Measurements from ENCODE around the gene HSDL1. TPM values are rescaled to one million over a fixed set of nuclear protein-coding genes. Genes with fewer than 3 reads are reported as not detected.
A peak's percentile ranks its signal among the peaks of the same experiment; 100 is the strongest.

The HSDL1 gene
- polyA plus RNA-seq: 1 to 10 TPM; 6.3 to 9.7 TPM

- H3K4me3 ChIP-seq (ENCODE audit: low read depth in 1 of 2, low read length in 2 of 2): peak within 1 kb of the TSS; percentile 79 to 91
- H3K27ac ChIP-seq (ENCODE audit: low read depth in 2 of 2, low read length in 1 of 2): peak within 1 kb of the TSS; percentile 79 to 80
- WGBS, 2 donors: 0 to 1% methylated on average over 74 to 89 of the region's 89 CpGs
- H3K36me3 ChIP-seq (ENCODE audit: control insufficient read depth in 2 of 2, insufficient read depth in 2 of 2, low read length in 1 of 2): no peaks in the 10 kb centered on the region
- H3K27me3 ChIP-seq (ENCODE audit: control insufficient read depth in 1 of 2, insufficient read depth in 2 of 2, low read length in 2 of 2): no peaks in the 10 kb centered on the region
- H3K4me1 ChIP-seq (ENCODE audit: control insufficient read depth in 2 of 2, insufficient read depth in 2 of 2, low read length in 1 of 2): peaks cover 0 to 4% of the 10 kb centered on the region in 2 donors
- H3K9me3 ChIP-seq (ENCODE audit: control insufficient read depth in 2 of 2, insufficient read depth in 1 of 2, low read depth in 1 of 2, low read length in 1 of 2): no peaks in the 10 kb centered on the region
These were observed at the start of gene HSDL1, which contains the start of gene DNAAF1 for GRCh38 chr16:84144859-84145639. Gene HSDL1, minus strand, starts transcription at chr16:84145177. Its CDS starts 13,856 bp downstream, at chr16:84131321. Gene DNAAF1, plus strand, starts transcription at chr16:84145308. Its CDS starts 133 bp downstream, at chr16:84145441.

DNA sequence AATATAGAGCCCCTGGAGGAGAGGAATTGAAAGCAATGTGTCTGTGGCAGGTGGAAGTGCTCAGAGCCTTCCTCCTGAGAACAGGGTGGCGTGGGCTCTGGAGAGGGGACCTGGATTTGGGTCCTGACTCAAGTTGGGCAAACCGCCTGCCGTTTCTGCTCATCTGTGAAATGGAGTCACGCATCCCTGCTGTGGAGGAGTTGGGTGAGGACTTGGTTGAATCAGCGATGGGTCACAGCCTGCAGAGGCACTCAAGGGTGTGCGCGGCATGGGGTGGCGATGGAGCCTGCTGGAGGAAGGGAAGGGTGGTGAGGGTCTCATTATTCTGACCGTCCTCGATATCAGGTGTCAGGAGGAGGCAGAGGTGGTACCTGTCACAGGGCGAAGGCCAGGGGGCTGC is 49.0 kb upstream of the HSDL1 start:
- Histone ChIP-seq H3K9me3 (ENCODE audit: control insufficient read depth in 2 of 2, insufficient read depth in 1 of 2, low read depth in 1 of 2, low read length in 1 of 2) (peaks cover 0 to 2% of the 10 kb centered on the region in 2 donors), H3K27me3 (ENCODE audit: control insufficient read depth in 1 of 2, insufficient read depth in 2 of 2, low read length in 2 of 2) (no peaks in the 10 kb centered on the region), H3K4me1 (ENCODE audit: control insufficient read depth in 2 of 2, insufficient read depth in 2 of 2, low read length in 1 of 2) (peaks cover 7 to 29% of the 10 kb centered on the region in 2 donors), H3K4me3 (ENCODE audit: low read depth in 1 of 2, low read length in 2 of 2) (no peak overlapping the region), H3K36me3 (ENCODE audit: control insufficient read depth in 2 of 2, insufficient read depth in 2 of 2, low read length in 1 of 2) (peaks cover 0 to 14% of the 10 kb centered on the region in 2 donors), H3K27ac (ENCODE audit: low read depth in 2 of 2, low read length in 1 of 2) (no peak overlapping the region)
- 85 to 91% methylated on average over 11 of the region's 11 CpGs for WGBS, 2 donors

DNA sequence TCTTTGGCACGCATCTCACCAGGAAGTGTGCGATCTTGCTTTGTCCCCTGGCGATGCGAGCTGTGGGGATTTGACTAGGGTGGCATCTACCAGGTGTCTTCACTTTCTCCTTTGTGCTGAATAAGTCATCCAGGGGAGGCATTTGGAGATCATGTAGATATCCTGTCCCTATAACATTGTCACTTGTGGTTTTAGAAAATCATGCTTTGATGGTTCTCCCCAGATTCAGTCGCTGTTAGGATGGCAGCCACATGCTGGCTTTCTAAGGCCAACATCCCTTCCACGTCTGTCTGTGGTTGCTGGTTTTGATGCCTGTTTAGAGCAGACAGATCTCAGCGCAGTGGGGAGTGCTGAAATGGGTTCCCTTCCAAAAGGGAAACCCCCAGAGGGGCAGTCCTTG is 48.5 kb upstream of the HSDL1 start:
- Histone ChIP-seq H3K36me3 (ENCODE audit: control insufficient read depth in 2 of 2, insufficient read depth in 2 of 2, low read length in 1 of 2) (peaks cover 0 to 14% of the 10 kb centered on the region in 2 donors), H3K27ac (ENCODE audit: low read depth in 2 of 2, low read length in 1 of 2) (no peak overlapping the region), H3K4me3 (ENCODE audit: low read depth in 1 of 2, low read length in 2 of 2) (no peak overlapping the region), H3K9me3 (ENCODE audit: control insufficient read depth in 2 of 2, insufficient read depth in 1 of 2, low read depth in 1 of 2, low read length in 1 of 2) (peaks cover 0 to 2% of the 10 kb centered on the region in 2 donors), H3K27me3 (ENCODE audit: control insufficient read depth in 1 of 2, insufficient read depth in 2 of 2, low read length in 2 of 2) (no peaks in the 10 kb centered on the region), H3K4me1 (ENCODE audit: control insufficient read depth in 2 of 2, insufficient read depth in 2 of 2, low read length in 1 of 2) (peaks cover 7 to 24% of the 10 kb centered on the region in 2 donors)
- 79% methylated on average over 7 of the region's 7 CpGs for WGBS, 2 donors

DNA sequence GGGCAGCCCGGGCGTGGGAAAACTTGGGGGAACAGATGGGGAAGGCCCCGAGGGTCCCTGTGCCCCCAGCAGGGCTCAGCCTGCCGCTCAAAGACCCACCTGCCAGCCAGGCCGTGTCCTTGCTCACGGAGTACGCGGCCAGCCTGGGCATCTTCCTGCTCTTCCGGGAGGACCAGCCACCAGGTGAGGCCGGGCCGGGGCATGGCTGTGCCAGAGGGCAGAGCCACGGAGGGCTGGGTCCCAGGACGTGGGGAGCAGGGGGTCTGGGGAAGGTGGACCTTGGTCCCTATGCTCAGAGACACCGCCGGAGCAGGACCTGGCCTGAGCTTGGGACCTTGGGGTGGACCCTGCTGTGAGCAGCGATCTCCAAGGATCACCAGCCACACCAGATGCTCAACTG is 46.5 kb upstream of the HSDL1 start:
- peaks cover 0 to 2% of the 10 kb centered on the region in 2 donors for H3K9me3 ChIP-seq (ENCODE audit: control insufficient read depth in 2 of 2, insufficient read depth in 1 of 2, low read depth in 1 of 2, low read length in 1 of 2)
- WGBS, 2 donors: 91 to 94% methylated on average over 16 of the region's 16 CpGs

DNA sequence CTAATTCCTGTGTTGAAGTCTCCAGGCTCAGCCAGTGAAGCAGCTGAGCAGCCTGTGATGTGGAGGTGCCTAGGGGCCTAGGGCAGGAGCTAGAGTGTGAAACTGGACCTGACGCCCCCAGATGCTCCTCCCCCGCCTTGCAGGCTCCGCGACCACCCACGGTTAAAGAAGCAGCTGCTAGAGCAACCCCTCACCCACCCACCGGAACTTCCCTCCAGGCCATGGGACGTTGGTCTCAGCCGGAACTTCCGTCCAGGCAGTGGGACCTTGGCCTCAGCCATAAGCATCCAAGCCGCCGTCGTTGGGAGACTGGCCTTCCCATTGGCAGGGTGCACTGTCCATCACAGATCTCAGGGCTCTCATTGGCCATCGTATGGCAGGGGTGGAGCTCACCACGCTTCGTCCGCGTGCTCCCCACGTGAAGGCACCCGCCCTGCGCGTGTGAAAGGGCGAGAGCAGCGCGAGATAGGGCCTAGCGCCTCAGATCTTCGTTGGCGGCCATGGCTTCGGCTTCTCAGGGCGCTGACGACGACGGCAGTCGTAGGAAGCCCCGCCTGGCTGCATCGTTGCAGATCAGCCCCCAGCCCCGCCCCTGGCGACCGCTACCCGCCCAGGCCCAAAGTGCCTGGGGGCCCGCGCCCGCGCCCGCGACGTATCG is 45.9 kb upstream of the HSDL1 start, which contains the start of gene ADAD2:
ADAD2 (plus strand) TSS at position 427 of the 658 bp plus-strand sequence; CDS start at position 501, 74 bp downstream.
- Histone ChIP-seq H3K27ac (ENCODE audit: low read depth in 2 of 2, low read length in 1 of 2) (no peak within 1 kb of the TSS), H3K27me3 (ENCODE audit: control insufficient read depth in 1 of 2, insufficient read depth in 2 of 2, low read length in 2 of 2) (no peaks in the 10 kb centered on the region), H3K9me3 (ENCODE audit: control insufficient read depth in 2 of 2, insufficient read depth in 1 of 2, low read depth in 1 of 2, low read length in 1 of 2) (peaks cover 0 to 2% of the 10 kb centered on the region in 2 donors), H3K4me1 (ENCODE audit: control insufficient read depth in 2 of 2, insufficient read depth in 2 of 2, low read length in 1 of 2) (peaks cover 0 to 4% of the 10 kb centered on the region in 2 donors), H3K36me3 (ENCODE audit: control insufficient read depth in 2 of 2, insufficient read depth in 2 of 2, low read length in 1 of 2) (peaks cover 0 to 14% of the 10 kb centered on the region in 2 donors), H3K4me3 (ENCODE audit: low read depth in 1 of 2, low read length in 2 of 2) (no peak within 1 kb of the TSS)
- 93 to 95% methylated on average over 47 of the region's 47 CpGs for WGBS, 2 donors

More for the DNA sequence above, 46.5 kb upstream of the HSDL1 start:
- Histone ChIP-seq H3K27ac (ENCODE audit: low read depth in 2 of 2, low read length in 1 of 2) (no peak overlapping the region), H3K36me3 (ENCODE audit: control insufficient read depth in 2 of 2, insufficient read depth in 2 of 2, low read length in 1 of 2) (peaks cover 0 to 14% of the 10 kb centered on the region in 2 donors), H3K27me3 (ENCODE audit: control insufficient read depth in 1 of 2, insufficient read depth in 2 of 2, low read length in 2 of 2) (no peaks in the 10 kb centered on the region), H3K4me3 (ENCODE audit: low read depth in 1 of 2, low read length in 2 of 2) (no peak overlapping the region), H3K4me1 (ENCODE audit: control insufficient read depth in 2 of 2, insufficient read depth in 2 of 2, low read length in 1 of 2) (peaks cover 0 to 9% of the 10 kb centered on the region in 2 donors)

DNA sequence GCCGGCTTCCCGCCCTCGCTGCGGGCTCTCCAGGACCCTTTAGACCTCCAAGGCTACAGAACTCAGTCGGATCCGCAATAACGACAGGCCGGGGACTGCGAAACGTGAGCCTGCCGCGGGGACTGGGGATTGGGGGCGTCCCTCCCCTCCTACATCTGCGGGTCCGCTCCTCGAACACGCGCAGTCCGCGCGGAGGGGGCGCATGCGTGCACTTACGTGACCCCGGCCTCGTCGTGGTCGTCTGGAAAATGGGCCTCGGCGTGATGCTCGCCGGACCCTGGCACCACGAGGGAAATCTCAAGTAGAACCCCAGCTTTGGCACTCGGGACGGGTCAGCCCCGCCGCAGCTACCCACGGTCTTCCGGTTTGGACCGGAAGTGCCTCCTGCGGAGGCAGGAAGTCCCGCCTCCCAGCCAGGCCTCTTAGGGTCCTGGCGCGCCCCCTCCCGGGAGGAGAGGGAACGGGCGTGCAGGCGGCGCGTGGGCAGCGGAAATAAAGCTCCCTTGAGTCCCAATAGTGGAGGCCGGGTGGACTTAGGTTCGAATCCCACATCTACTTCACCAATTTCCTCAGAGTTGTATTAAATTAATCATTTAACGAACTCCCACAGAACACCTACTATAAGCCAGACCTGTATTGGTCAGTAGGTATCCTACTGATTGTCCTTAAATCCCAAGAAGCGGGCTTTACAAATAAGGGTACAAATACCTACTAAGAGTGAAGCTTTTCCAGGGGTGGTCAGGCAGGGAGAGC is 41.9 kb upstream of the HSDL1 start, which contains the start of gene TAF1C:
TAF1C (minus strand) TSS at position 373 of the 753 bp plus-strand sequence. CDS start 2,069 bp downstream, outside the sequence.
- H3K4me3 ChIP-seq (ENCODE audit: low read depth in 1 of 2, low read length in 2 of 2): peak within 1 kb of the TSS; percentile 99 to 100
- peaks cover 0 to 2% of the 10 kb centered on the region in 2 donors for H3K9me3 ChIP-seq (ENCODE audit: control insufficient read depth in 2 of 2, insufficient read depth in 1 of 2, low read depth in 1 of 2, low read length in 1 of 2)
- peaks cover 0 to 28% of the 10 kb centered on the region in 2 donors for H3K36me3 ChIP-seq (ENCODE audit: control insufficient read depth in 2 of 2, insufficient read depth in 2 of 2, low read length in 1 of 2)
- no peaks in the 10 kb centered on the region for H3K4me1 ChIP-seq (ENCODE audit: control insufficient read depth in 2 of 2, insufficient read depth in 2 of 2, low read length in 1 of 2)
- no peaks in the 10 kb centered on the region for H3K27me3 ChIP-seq (ENCODE audit: control insufficient read depth in 1 of 2, insufficient read depth in 2 of 2, low read length in 2 of 2)
- WGBS, 2 donors: 2% methylated on average over 55 of the region's 55 CpGs
- peak within 1 kb of the TSS; percentile 66 to 71 for H3K27ac ChIP-seq (ENCODE audit: low read depth in 2 of 2, low read length in 1 of 2)

- Histone ChIP-seq H3K9me3 (ENCODE audit: control insufficient read depth in 2 of 2, insufficient read depth in 1 of 2, low read depth in 1 of 2, low read length in 1 of 2) (no peaks in the 10 kb centered on the region), H3K36me3 (ENCODE audit: control insufficient read depth in 2 of 2, insufficient read depth in 2 of 2, low read length in 1 of 2) (peaks cover 0 to 42% of the 10 kb centered on the region in 2 donors), H3K27me3 (ENCODE audit: control insufficient read depth in 1 of 2, insufficient read depth in 2 of 2, low read length in 2 of 2) (no peaks in the 10 kb centered on the region), H3K4me3 (ENCODE audit: low read depth in 1 of 2, low read length in 2 of 2) (no peak overlapping the region), H3K27ac (ENCODE audit: low read depth in 2 of 2, low read length in 1 of 2) (no peak overlapping the region), H3K4me1 (ENCODE audit: control insufficient read depth in 2 of 2, insufficient read depth in 2 of 2, low read length in 1 of 2) (no peaks in the 10 kb centered on the region)
- 71 to 82% methylated on average over 10 of the region's 10 CpGs for WGBS, 2 donors
These were observed 39.8 kb upstream of the HSDL1 start for GRCh38 chr16:84184775-84185174.

- Histone ChIP-seq H3K27ac (ENCODE audit: low read depth in 2 of 2, low read length in 1 of 2) (peak overlapping the region in 1 of 2 donors; percentile 20), H3K9me3 (ENCODE audit: control insufficient read depth in 2 of 2, insufficient read depth in 1 of 2, low read depth in 1 of 2, low read length in 1 of 2) (no peaks in the 10 kb centered on the region), H3K4me1 (ENCODE audit: control insufficient read depth in 2 of 2, insufficient read depth in 2 of 2, low read length in 1 of 2) (no peaks in the 10 kb centered on the region), H3K36me3 (ENCODE audit: control insufficient read depth in 2 of 2, insufficient read depth in 2 of 2, low read length in 1 of 2) (peaks cover 3 to 49% of the 10 kb centered on the region in 2 donors), H3K4me3 (ENCODE audit: low read depth in 1 of 2, low read length in 2 of 2) (no peak overlapping the region), H3K27me3 (ENCODE audit: control insufficient read depth in 1 of 2, insufficient read depth in 2 of 2, low read length in 2 of 2) (no peaks in the 10 kb centered on the region)
- 79 to 86% methylated on average over 11 of the region's 11 CpGs for WGBS, 2 donors
These were observed 39.1 kb upstream of the HSDL1 start for GRCh38 chr16:84183911-84184591.

- peaks cover 7 to 53% of the 10 kb centered on the region in 2 donors for H3K36me3 ChIP-seq (ENCODE audit: control insufficient read depth in 2 of 2, insufficient read depth in 2 of 2, low read length in 1 of 2)
- H3K27me3 ChIP-seq (ENCODE audit: control insufficient read depth in 1 of 2, insufficient read depth in 2 of 2, low read length in 2 of 2): no peaks in the 10 kb centered on the region
- H3K27ac ChIP-seq (ENCODE audit: low read depth in 2 of 2, low read length in 1 of 2): no peak overlapping the region
- H3K9me3 ChIP-seq (ENCODE audit: control insufficient read depth in 2 of 2, insufficient read depth in 1 of 2, low read depth in 1 of 2, low read length in 1 of 2): no peaks in the 10 kb centered on the region
- 91 to 97% methylated on average over 5 of the region's 5 CpGs for WGBS, 2 donors
- no peaks in the 10 kb centered on the region for H3K4me1 ChIP-seq (ENCODE audit: control insufficient read depth in 2 of 2, insufficient read depth in 2 of 2, low read length in 1 of 2)
- no peak overlapping the region for H3K4me3 ChIP-seq (ENCODE audit: low read depth in 1 of 2, low read length in 2 of 2)
These were observed 38.5 kb upstream of the HSDL1 start for GRCh38 chr16:84183572-84183875.

Data from esophagus (tissue), 2 donors.